Activated CD8-positive, alpha-beta memory T cell treated with anti-CD3 and anti-CD28 coated beads, Interleukin-2, amount 10 ng/mL, durations not matched to agents 7 days and 5 days (primary cell): ENCODE results near the gene PLA1A. TPM values are rescaled to one million over a fixed set of nuclear protein-coding genes. Genes with fewer than 3 reads are reported as not detected.
"Not testable (repeated sequence)": the region's sequence is repeated elsewhere in the genome, so short reads cannot be mapped to it uniquely, and the experiment has no call there.

ENCODE experiments used
- ATAC-seq: fragments of 150-1000 bp; cut with Tn5 transposase; one replicate; pipeline ENCODE4 v1.10.0; 2021; ENCODE audit warnings: moderate library complexity
- CTCF ChIA-PET: fragments of 350-600 bp; sonication (Branson Sonifier 250); formaldehyde crosslinking; loops from one replicate; lab custom pipeline; 2021; ENCODE audit warnings: antibody characterized with exemption; lab: Charles Lee
- DNase-seq: peaks from one replicate; pipeline ENCODE4 v3.0.0-alpha.2; 2020
- H3K27ac Mint-ChIP-seq: one replicate; pipeline ENCODE4 v1.8.0; 2021; ENCODE audit warnings: mild to moderate bottlenecking, mixed read lengths
- H3K27me3 Mint-ChIP-seq: one replicate; pipeline ENCODE4 v1.8.0; 2021; ENCODE audit warnings: mixed read lengths
- H3K36me3 Mint-ChIP-seq: one replicate; pipeline ENCODE4 v1.8.0; 2021; ENCODE audit warnings: mild to moderate bottlenecking, mixed read lengths
- H3K4me1 Mint-ChIP-seq: one replicate; pipeline ENCODE4 v1.8.0; 2021; ENCODE audit warnings: mixed read lengths
- H3K4me3 Mint-ChIP-seq: one replicate; pipeline ENCODE4 v1.8.0; 2021; ENCODE audit warnings: mild to moderate bottlenecking, moderate library complexity, mixed read lengths
- H3K9me3 Mint-ChIP-seq: one replicate; pipeline ENCODE4 v1.8.0; 2022; ENCODE audit warnings: low read depth, mixed read lengths
- total RNA-seq, 2 experiments: library from RNA; stranded (reverse); gene quantifications; one replicate each; pipeline ENCODE4 v1.2.3, GENCODE V29; 2021

The PLA1A gene
- total RNA-seq, 2 experiments from 2014 or later: 0.68 TPM; not detected in 1

GRCh38 chr3:119585208-119585607 lies 12.5 kb upstream of the PLA1A start:
- DNase-seq (no peak), ATAC-seq (no peak)
- H3K36me3 Mint-ChIP-seq: peaks cover 15% of the 10 kb centered on the region
- CTCF ChIA-PET: no interaction called here
- no peak overlapping the region for H3K27ac Mint-ChIP-seq
- H3K27me3 Mint-ChIP-seq: peaks cover 2% of the 10 kb centered on the region
- H3K4me1 Mint-ChIP-seq: peaks cover 28% of the 10 kb centered on the region
- H3K4me3 Mint-ChIP-seq: no peak overlapping the region
- peaks cover 1% of the 10 kb centered on the region for H3K9me3 Mint-ChIP-seq

- Mint-ChIP-seq H3K27me3 (peaks cover 2% of the 10 kb centered on the region), H3K27ac (no peak overlapping the region), H3K36me3 (peaks cover 20% of the 10 kb centered on the region), H3K9me3 (peaks cover 3% of the 10 kb centered on the region), H3K4me1 (peaks cover 27% of the 10 kb centered on the region), H3K4me3 (no peak overlapping the region)
- no peak for ATAC-seq
- DNase-seq: no peak
- CTCF ChIA-PET: interaction anchor here (1.0 kb wide), 1 partner anchor 14 kb away, joined by 3 read pairs; no protein-coding TSS in a partner anchor
These were observed 11.7 kb upstream of the PLA1A start for GRCh38 chr3:119585856-119586570.

- Mint-ChIP-seq H3K36me3 (peaks cover 20% of the 10 kb centered on the region), H3K27ac (no peak overlapping the region), H3K9me3 (peaks cover 3% of the 10 kb centered on the region), H3K4me3 (no peak overlapping the region), H3K4me1 (peaks cover 22% of the 10 kb centered on the region), H3K27me3 (peaks cover 2% of the 10 kb centered on the region)
- no peak for DNase-seq
- CTCF ChIA-PET: no interaction called here
- ATAC-seq: no peak
These were observed 10.9 kb upstream of the PLA1A start for GRCh38 chr3:119586733-119587172.

- Mint-ChIP-seq H3K4me3 (no peak overlapping the region), H3K9me3 (peaks cover 3% of the 10 kb centered on the region), H3K27ac (no peak overlapping the region), H3K4me1 (peaks cover 16% of the 10 kb centered on the region), H3K27me3 (peaks cover 5% of the 10 kb centered on the region), H3K36me3 (peaks cover 17% of the 10 kb centered on the region)
- no peak for DNase-seq
- ATAC-seq: no peak
- CTCF ChIA-PET: interaction anchor here (0.9 kb wide), 1 partner anchor 93 kb away, joined by 3 read pairs; no protein-coding TSS in a partner anchor
These were observed 9.6 kb upstream of the PLA1A start for GRCh38 chr3:119588112-119588511.

- no peak overlapping the region for H3K4me3 Mint-ChIP-seq
- H3K9me3 Mint-ChIP-seq: peaks cover 3% of the 10 kb centered on the region
- no peak overlapping the region for H3K27ac Mint-ChIP-seq
- DNase-seq (no peak), ATAC-seq (no peak)
- H3K27me3 Mint-ChIP-seq: peaks cover 5% of the 10 kb centered on the region
- H3K4me1 Mint-ChIP-seq: peaks cover 16% of the 10 kb centered on the region
- CTCF ChIA-PET: interaction anchor here (0.9 to 2.2 kb wide), 3 partner anchors 11 to 37 kb away, joined by 3 to 6 read pairs (median 3); no protein-coding TSS in a partner anchor
- H3K36me3 Mint-ChIP-seq: peaks cover 17% of the 10 kb centered on the region
These were observed 8.4 kb upstream of the PLA1A start for GRCh38 chr3:119589102-119589773.

GRCh38 chr3:119590706-119591105 lies 7.0 kb upstream of the PLA1A start:
- peaks cover 16% of the 10 kb centered on the region for H3K4me1 Mint-ChIP-seq
- no peak for DNase-seq
- H3K27ac Mint-ChIP-seq: no peak overlapping the region
- CTCF ChIA-PET: interaction anchor here (1.0 to 2.2 kb wide), 2 partner anchors 9 to 10 kb away, joined by 3 to 6 read pairs; no protein-coding TSS in a partner anchor
- H3K4me3 Mint-ChIP-seq: no peak overlapping the region
- no peak for ATAC-seq
- H3K36me3 Mint-ChIP-seq: peaks cover 16% of the 10 kb centered on the region
- H3K9me3 Mint-ChIP-seq: peaks cover 3% of the 10 kb centered on the region
- peaks cover 5% of the 10 kb centered on the region for H3K27me3 Mint-ChIP-seq

GRCh38 chr3:119592861-119593260 lies 4.8 kb upstream of the PLA1A start:
- no peak for DNase-seq

GRCh38 chr3:119594066-119594465 lies 3.6 kb upstream of the PLA1A start:
- Mint-ChIP-seq H3K4me1 (peaks cover 17% of the 10 kb centered on the region), H3K27ac (no peak overlapping the region), H3K9me3 (peaks cover 3% of the 10 kb centered on the region), H3K4me3 (no peak overlapping the region), H3K36me3 (peaks cover 12% of the 10 kb centered on the region), H3K27me3 (peaks cover 4% of the 10 kb centered on the region)
- ATAC-seq: no peak
- no peak for DNase-seq
- CTCF ChIA-PET: no interaction called here

More at GRCh38 chr3:119592861-119593260, 4.8 kb upstream of the PLA1A start:
- Mint-ChIP-seq H3K36me3 (peaks cover 16% of the 10 kb centered on the region), H3K27ac (no peak overlapping the region), H3K9me3 (peaks cover 3% of the 10 kb centered on the region), H3K4me1 (peaks cover 21% of the 10 kb centered on the region), H3K4me3 (no peak overlapping the region), H3K27me3 (peaks cover 5% of the 10 kb centered on the region)
- CTCF ChIA-PET: no interaction called here
- no peak for ATAC-seq

- CTCF ChIA-PET, H3K36me3 Mint-ChIP-seq, H3K27me3 Mint-ChIP-seq, H3K4me3 Mint-ChIP-seq, ATAC-seq, H3K9me3 Mint-ChIP-seq, H3K27ac Mint-ChIP-seq, DNase-seq: not testable (repeated sequence)
- peaks cover 23% of the 10 kb centered on the region for H3K4me1 Mint-ChIP-seq
These were observed 2.8 kb upstream of the PLA1A start for GRCh38 chr3:119594929-119595328.

GRCh38 chr3:119595639-119596334 lies 1.9 kb upstream of the PLA1A start:
- Mint-ChIP-seq H3K27me3 (peaks cover 3% of the 10 kb centered on the region), H3K4me3 (no peak overlapping the region), H3K27ac (no peak overlapping the region), H3K9me3 (no peaks in the 10 kb centered on the region), H3K36me3 (peaks cover under 1% of the 10 kb centered on the region), H3K4me1 (peaks cover 29% of the 10 kb centered on the region)
- ATAC-seq (no peak), DNase-seq (no peak)
- CTCF ChIA-PET: interaction anchor here (0.8 to 1.1 kb wide), 2 partner anchors 80 to 85 kb away, joined by 3 to 4 read pairs; no protein-coding TSS in a partner anchor

GRCh38 chr3:119596398-119596797 lies 1.3 kb upstream of the PLA1A start:
- Mint-ChIP-seq H3K27ac (no peak overlapping the region), H3K27me3 (peaks cover 3% of the 10 kb centered on the region), H3K4me1 (peaks cover 34% of the 10 kb centered on the region), H3K36me3 (no peaks in the 10 kb centered on the region), H3K4me3 (no peak overlapping the region), H3K9me3 (no peaks in the 10 kb centered on the region)
- ATAC-seq: no peak
- CTCF ChIA-PET: interaction anchor here (1.1 kb wide), 1 partner anchor 79 kb away, joined by 3 read pairs; no protein-coding TSS in a partner anchor
- no peak for DNase-seq

GRCh38 chr3:119598410-119599098 lies 869 bp downstream of the PLA1A start:
- no peak overlapping the region for H3K4me3 Mint-ChIP-seq
- no peaks in the 10 kb centered on the region for H3K9me3 Mint-ChIP-seq
- H3K27me3 Mint-ChIP-seq: no peaks in the 10 kb centered on the region
- ATAC-seq (no peak), DNase-seq (no peak)
- no peaks in the 10 kb centered on the region for H3K36me3 Mint-ChIP-seq
- peaks cover 36% of the 10 kb centered on the region for H3K4me1 Mint-ChIP-seq
- H3K27ac Mint-ChIP-seq: no peak overlapping the region
- CTCF ChIA-PET: no interaction called here
